GM23248 (cell line): ENCODE results near the gene FOSL2. TPM values are rescaled to one million over a fixed set of nuclear protein-coding genes. Genes with fewer than 3 reads are reported as not detected.
A peak's percentile ranks its signal among the peaks of the same experiment; 100 is the strongest.

Source experiments
- DNase-seq: peaks from one replicate; pipeline ENCODE4 v3.0.0-alpha.2; 2015
- H2AFZ ChIP-seq: fragments of 200-600 bp; sonication (generic); 2 replicates; pipeline ENCODE4 v1.6.1; 2016; ENCODE audit warnings: antibody characterized with exemption
- H3F3A ChIP-seq: fragments of 200-600 bp; sonication (generic); 2 replicates; pipeline ENCODE4 v1.6.1; 2016; ENCODE audit warnings: mild to moderate bottlenecking, antibody characterized with exemption, mixed run types; ENCODE audit not compliant: insufficient read depth
- H3K27ac ChIP-seq: fragments of 200-600 bp; sonication (generic); 2 replicates; pipeline ENCODE4 v1.5.1; 2016; ENCODE audit warnings: mild to moderate bottlenecking
- H3K27me3 ChIP-seq: fragments of 200-600 bp; sonication (generic); replicated peaks from 2 replicates; pipeline ENCODE4 v1.6.1; 2016; ENCODE audit warnings: mild to moderate bottlenecking; ENCODE audit not compliant: insufficient read depth
- H3K36me3 ChIP-seq: fragments of 200-600 bp; sonication (generic); 2 replicates; pipeline ENCODE4 v1.6.1; 2016; ENCODE audit warnings: low read depth, mild to moderate bottlenecking
- H3K4me1 ChIP-seq: fragments of 200-600 bp; sonication (generic); 2 replicates; pipeline ENCODE4 v1.6.1; 2016; ENCODE audit warnings: mild to moderate bottlenecking; ENCODE audit not compliant: insufficient read depth
- H3K4me2 ChIP-seq: fragments of 200-600 bp; sonication (generic); one replicate; pipeline ENCODE4 v1.6.1; 2016; ENCODE audit warnings: mild to moderate bottlenecking; ENCODE audit not compliant: unreplicated experiment
- H3K4me3 ChIP-seq: fragments of 200-600 bp; sonication (generic); 2 replicates; pipeline ENCODE4 v1.5.1; 2016; ENCODE audit warnings: mild to moderate bottlenecking
- H3K79me2 ChIP-seq: fragments of 200-600 bp; sonication (generic); 2 replicates; pipeline ENCODE4 v1.6.1; 2016; ENCODE audit warnings: mild to moderate bottlenecking; ENCODE audit not compliant: insufficient read depth
- H3K9ac ChIP-seq: fragments of 200-600 bp; sonication (generic); 2 replicates; pipeline ENCODE4 v1.6.1; 2016; ENCODE audit warnings: mild to moderate bottlenecking
- H3K9me2 ChIP-seq: fragments of 200-600 bp; sonication (generic); 2 replicates; pipeline ENCODE4 v1.6.1; 2016; ENCODE audit warnings: mixed run types, mild to moderate bottlenecking, moderate library complexity; ENCODE audit not compliant: insufficient read depth
- H3K9me3 ChIP-seq: fragments of 200-600 bp; sonication (generic); one replicate; pipeline ENCODE4 v1.6.1; 2017; ENCODE audit warnings: low read depth
- H4K20me1 ChIP-seq: fragments of 200-600 bp; sonication (generic); 2 replicates; pipeline ENCODE4 v1.6.0; 2016; ENCODE audit not compliant: insufficient read depth
- EZH2 ChIP-seq: fragments of 200-600 bp; sonication (generic); IDR thresholded peaks from 2 replicates; pipeline ENCODE4 v1.6.1; 2018; ENCODE audit warnings: antibody characterized with exemption, mild to moderate bottlenecking; ENCODE audit not compliant: insufficient read depth, poor library complexity, severe bottlenecking
- EZH2phosphoT487 ChIP-seq: fragments of 200-600 bp; sonication (generic); IDR thresholded peaks from 2 replicates; pipeline ENCODE4 v1.6.1; 2018; ENCODE audit warnings: antibody characterized with exemption, moderate library complexity, mild to moderate bottlenecking, low read depth; ENCODE audit not compliant: insufficient read depth
- WGBS, 2 experiments: methylation state at CpG; one replicate each; pipeline ENCODE4 v1.1.6; 2015 to 2017; ENCODE audit warnings: low lambda C conversion rate in 2 of 2, low coverage in 1 of 2; ENCODE audit errors: missing lambda C conversion rate in 2 of 2; 5-methylcytosine and 5-hydroxymethylcytosine counted together
- in situ Hi-C: fragments of 300-500 bp; cut with MboI; formaldehyde crosslinking; loops from 2 replicates; pipeline ENCODE4 v1.15.0; 2020
- polyA plus RNA-seq: library from polyadenylated mRNA; unstranded; fragments of >200 nt; fragmentation: Nextera tagmentation; extraction: Ambion mirVana; gene quantifications from 2 replicates; pipeline ENCODE4 v1.2.1, GENCODE V29; 2016
- total RNA-seq: library from RNA; depleted of rRNA; stranded (reverse); fragments of >200 nt; shearing (Covaris generic); gene quantifications from 2 replicates; pipeline ENCODE4 v1.2.3, GENCODE V29; 2014

The FOSL2 gene
- total and polyA plus RNA-seq, 2 experiments from 2014 or later, result 42.4 to 78.0 TPM

- Histone ChIP-seq H3K4me2 (peak overlapping the region; percentile 1), H3K79me2 (no peaks in the 10 kb centered on the region), H3K4me3 (no peak overlapping the region), H2AFZ (peak overlapping the region; percentile 75), H3K4me1 (peaks cover 7% of the 10 kb centered on the region; the same call in 1 of the 2 replicates), H3K9ac (peak overlapping the region; percentile 80), H3K9me3 (no peaks in the 10 kb centered on the region), H3K36me3 (no peaks in the 10 kb centered on the region), H3K27me3 (no peaks in the 10 kb centered on the region), H4K20me1 (no peaks in the 10 kb centered on the region), H3F3A (no peaks in the 10 kb centered on the region), H3K9me2 (no peaks in the 10 kb centered on the region), H3K27ac (peak overlapping the region; percentile 43)
- in situ Hi-C loops, result no loop called here
- TF ChIP-seq EZH2phosphoT487 (no peak), EZH2 (no peak)
- WGBS, 2 experiments, result 77 to 81% methylated on average over 6 of the region's 6 CpGs
- no peak for DNase-seq
These were observed 37.0 kb upstream of the FOSL2 start for GRCh38 chr2:28355521-28356094.

GRCh38 chr2:28356095-28356911 is 36.4 kb upstream of the FOSL2 start:
- Histone ChIP-seq H3K27me3 (no peaks in the 10 kb centered on the region), H3F3A (no peaks in the 10 kb centered on the region), H3K27ac (peak overlapping the region; percentile 43), H3K4me1 (peaks cover 7% of the 10 kb centered on the region; the same call in 1 of the 2 replicates), H2AFZ (peak overlapping the region; percentile 75), H3K36me3 (no peaks in the 10 kb centered on the region), H3K4me3 (no peak overlapping the region), H3K79me2 (no peaks in the 10 kb centered on the region), H4K20me1 (no peaks in the 10 kb centered on the region), H3K9me3 (no peaks in the 10 kb centered on the region), H3K9ac (peak overlapping the region; percentile 80), H3K4me2 (peak overlapping the region; percentile 1), H3K9me2 (no peaks in the 10 kb centered on the region)
- 18 to 23% methylated on average over 16 of the region's 17 CpGs for WGBS, 2 experiments
- TF ChIP-seq EZH2, result no peak
- no peak for TF ChIP-seq EZH2phosphoT487
- DNase-seq, result peak; percentile 93
- in situ Hi-C loops, result no loop called here

GRCh38 chr2:28357055-28357454 is 35.6 kb upstream of the FOSL2 start:
- Histone ChIP-seq H3K9ac (no peak overlapping the region), H3K9me2 (no peaks in the 10 kb centered on the region), H4K20me1 (no peaks in the 10 kb centered on the region), H2AFZ (no peak overlapping the region), H3K4me3 (no peak overlapping the region), H3K4me2 (no peak overlapping the region), H3F3A (no peaks in the 10 kb centered on the region), H3K79me2 (no peaks in the 10 kb centered on the region), H3K27me3 (no peaks in the 10 kb centered on the region), H3K9me3 (no peaks in the 10 kb centered on the region), H3K36me3 (no peaks in the 10 kb centered on the region), H3K4me1 (peaks cover 7% of the 10 kb centered on the region; the same call in 1 of the 2 replicates), H3K27ac (no peak overlapping the region)
- DNase-seq, result peak; percentile 20
- 87 to 88% methylated on average over 5 of the region's 5 CpGs for WGBS, 2 experiments
- TF ChIP-seq EZH2phosphoT487 (no peak), EZH2 (no peak)
- in situ Hi-C loops, result no loop called here

GRCh38 chr2:28357948-28358667 is 34.5 kb upstream of the FOSL2 start:
- Histone ChIP-seq H3K27me3 (no peaks in the 10 kb centered on the region), H3K9me3 (no peaks in the 10 kb centered on the region), H3K9ac (no peak overlapping the region), H3K4me3 (no peak overlapping the region), H3K27ac (no peak overlapping the region), H2AFZ (no peak overlapping the region), H3F3A (no peaks in the 10 kb centered on the region), H3K4me2 (no peak overlapping the region), H4K20me1 (no peaks in the 10 kb centered on the region), H3K36me3 (no peaks in the 10 kb centered on the region), H3K79me2 (no peaks in the 10 kb centered on the region), H3K4me1 (peaks cover 7% of the 10 kb centered on the region; the same call in 1 of the 2 replicates), H3K9me2 (no peaks in the 10 kb centered on the region)
- 87 to 91% methylated on average over 13 to 19 of the region's 19 CpGs for WGBS, 2 experiments
- TF ChIP-seq EZH2 (no peak), EZH2phosphoT487 (no peak)
- DNase-seq, result no peak
- in situ Hi-C loops, result no loop called here
